22Rv1 (cell line): ENCODE results near the gene STPG4.

ENCODE experiments used
- H3K27ac ChIP-seq: fragments of 450-650 bp; 2 replicates; pipeline ENCODE4 v1.5.1; 2017
- ZFX ChIP-seq: fragments of 450-650 bp; IDR thresholded peaks from 2 replicates; pipeline ENCODE4 v1.6.1; 2017; ENCODE audit warnings: antibody characterized with exemption, borderline replicate concordance
- TF ChIP-seq, protein P1 (sequence below): fragments of 450-650 bp; IDR thresholded peaks from 2 replicates; pipeline ENCODE4 v1.5.1; 2017; ENCODE audit warnings: mild to moderate bottlenecking

The STPG4 gene

DNA sequence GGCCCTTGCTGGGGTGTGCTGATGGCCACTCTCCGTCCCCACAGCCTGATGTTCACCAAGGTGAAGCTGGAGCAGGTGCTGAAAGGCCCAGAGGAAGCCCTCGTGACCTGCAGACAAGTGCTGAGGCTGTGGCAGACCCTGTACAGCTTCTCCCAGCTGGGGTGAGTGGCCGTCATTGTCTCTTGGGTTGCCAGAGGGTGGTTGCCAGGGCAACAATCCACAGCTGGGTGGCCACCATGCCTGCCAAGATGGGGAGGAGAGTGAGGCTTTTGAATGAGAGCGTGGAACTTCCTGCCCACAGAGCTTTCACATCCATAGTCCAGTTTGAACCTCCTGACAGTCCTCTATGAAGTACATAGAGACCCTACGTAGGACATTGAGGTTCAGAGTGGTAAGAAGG, 108.8 kb downstream of the STPG4 start:
- H3K27ac ChIP-seq = no peak overlapping the region

GRCh38 chr2:47043891-47044239, 111.2 kb downstream of the STPG4 start:
- no peak overlapping the region for H3K27ac ChIP-seq
- TF ChIP-seq, protein P1, sequence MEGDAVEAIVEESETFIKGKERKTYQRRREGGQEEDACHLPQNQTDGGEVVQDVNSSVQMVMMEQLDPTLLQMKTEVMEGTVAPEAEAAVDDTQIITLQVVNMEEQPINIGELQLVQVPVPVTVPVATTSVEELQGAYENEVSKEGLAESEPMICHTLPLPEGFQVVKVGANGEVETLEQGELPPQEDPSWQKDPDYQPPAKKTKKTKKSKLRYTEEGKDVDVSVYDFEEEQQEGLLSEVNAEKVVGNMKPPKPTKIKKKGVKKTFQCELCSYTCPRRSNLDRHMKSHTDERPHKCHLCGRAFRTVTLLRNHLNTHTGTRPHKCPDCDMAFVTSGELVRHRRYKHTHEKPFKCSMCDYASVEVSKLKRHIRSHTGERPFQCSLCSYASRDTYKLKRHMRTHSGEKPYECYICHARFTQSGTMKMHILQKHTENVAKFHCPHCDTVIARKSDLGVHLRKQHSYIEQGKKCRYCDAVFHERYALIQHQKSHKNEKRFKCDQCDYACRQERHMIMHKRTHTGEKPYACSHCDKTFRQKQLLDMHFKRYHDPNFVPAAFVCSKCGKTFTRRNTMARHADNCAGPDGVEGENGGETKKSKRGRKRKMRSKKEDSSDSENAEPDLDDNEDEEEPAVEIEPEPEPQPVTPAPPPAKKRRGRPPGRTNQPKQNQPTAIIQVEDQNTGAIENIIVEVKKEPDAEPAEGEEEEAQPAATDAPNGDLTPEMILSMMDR = no peak
- no peak for TF ChIP-seq ZFX

More for the DNA sequence above, 108.8 kb downstream of the STPG4 start:
- no peak for TF ChIP-seq ZFX
- TF ChIP-seq, protein P1 = no peak

- no peak overlapping the region for H3K27ac ChIP-seq
- no peak for TF ChIP-seq ZFX
- TF ChIP-seq, protein P1 = no peak
Observed at GRCh38 chr2:47043142-47043890, 111.8 kb downstream of the STPG4 start.

DNA sequence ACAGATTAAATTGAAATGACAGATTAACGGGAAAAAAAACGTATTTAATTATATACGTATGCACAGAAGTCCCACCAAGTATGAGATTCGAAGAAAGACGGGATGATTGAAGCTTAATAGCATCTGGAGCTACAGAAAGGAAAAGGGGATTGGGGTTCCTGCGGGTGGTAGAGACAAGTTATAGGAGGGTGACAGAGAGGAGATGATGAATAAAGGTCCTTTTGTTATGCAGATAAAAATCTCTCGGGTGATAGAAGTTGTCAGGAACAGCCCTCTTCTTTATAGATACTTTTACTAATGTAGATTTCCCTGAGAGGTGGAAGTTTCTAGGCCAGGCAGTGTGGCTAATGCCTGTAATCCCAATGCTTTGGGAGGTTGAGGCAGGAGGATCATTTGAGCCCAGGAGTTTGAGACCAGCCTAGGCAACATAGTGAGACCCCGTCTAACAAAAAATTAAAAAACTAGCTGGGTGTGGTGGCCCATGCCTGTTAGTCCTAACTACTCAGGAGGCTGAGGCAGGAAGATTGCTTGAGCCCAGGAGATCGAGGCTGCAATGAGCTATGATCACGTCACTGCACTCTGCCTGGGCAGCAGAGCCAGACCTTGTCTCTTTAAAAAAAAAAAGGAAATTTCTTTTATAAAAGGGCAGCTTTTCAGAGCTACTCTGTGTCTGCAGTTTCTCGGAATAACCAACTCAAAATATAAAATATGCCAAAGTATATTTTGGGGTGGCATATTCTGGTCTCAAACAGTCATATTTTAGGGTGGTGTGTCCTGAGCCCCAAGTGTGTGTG, 113.0 kb downstream of the STPG4 start:
- H3K27ac ChIP-seq = no peak overlapping the region
- no peak for TF ChIP-seq ZFX
- TF ChIP-seq, protein P1 = no peak

DNA sequence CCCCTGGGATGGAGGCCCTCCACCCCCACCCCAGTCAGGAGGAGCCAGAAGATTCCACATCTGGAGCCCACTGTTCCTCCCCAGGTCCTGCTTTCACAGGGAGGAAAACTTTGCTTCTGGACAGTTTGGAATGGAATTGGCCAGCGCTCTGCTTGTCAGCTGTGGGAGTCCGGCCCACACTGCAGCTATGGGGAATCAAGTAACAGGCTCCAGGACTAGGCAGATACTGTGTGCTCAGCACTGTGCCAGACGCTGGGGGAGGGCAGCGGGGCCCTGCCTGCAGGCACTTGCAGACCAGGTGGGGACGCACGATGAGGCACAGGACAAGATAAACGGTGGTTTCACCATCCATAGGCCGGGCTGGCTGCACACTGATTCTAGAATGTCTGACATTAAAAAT, 114.0 kb downstream of the STPG4 start:
- TF ChIP-seq ZFX = no peak
- TF ChIP-seq, protein P1 = no peak
- H3K27ac ChIP-seq = no peak overlapping the region

DNA sequence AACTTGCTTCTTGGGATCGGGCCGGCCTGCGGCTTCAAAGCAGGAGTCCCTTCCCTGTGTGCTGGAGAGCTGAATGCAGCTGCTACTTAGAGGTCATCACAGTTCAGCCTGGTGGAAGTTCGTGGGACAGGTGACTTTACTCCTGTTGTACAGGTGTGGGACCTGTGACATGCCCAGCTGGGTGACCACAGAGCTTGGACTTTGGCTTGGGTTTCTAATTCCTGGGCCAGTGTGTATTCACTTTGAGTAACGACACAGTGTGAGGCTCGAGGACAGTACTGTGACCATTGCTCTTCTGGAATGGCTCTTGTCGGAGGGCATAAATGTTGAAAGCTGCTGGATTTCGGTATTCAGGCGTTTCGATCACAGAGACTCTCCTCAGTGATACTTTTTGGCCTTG, 114.5 kb downstream of the STPG4 start:
- TF ChIP-seq, protein P1 = no peak
- TF ChIP-seq ZFX = no peak
- H3K27ac ChIP-seq = no peak overlapping the region

- no peak overlapping the region for H3K27ac ChIP-seq
Observed at GRCh38 chr2:47039913-47040562, 115.1 kb downstream of the STPG4 start.

More at GRCh38 chr2:47039913-47040562, 115.1 kb downstream of the STPG4 start:
- TF ChIP-seq, protein P1 = no peak
